GM21447 (cell line): ENCODE results near the gene NBAS.

Source experiments
- ATAC-seq: cut with Tn5 transposase; IDR thresholded peaks from one replicate; pipeline ENCODE4 v1.9.1; 2021; ENCODE audit not compliant: unreplicated experiment

Gene NBAS

GRCh38 chr2:15372019-15372418 is 189.1 kb downstream of the NBAS start:
- ATAC-seq, result no peak

DNA sequence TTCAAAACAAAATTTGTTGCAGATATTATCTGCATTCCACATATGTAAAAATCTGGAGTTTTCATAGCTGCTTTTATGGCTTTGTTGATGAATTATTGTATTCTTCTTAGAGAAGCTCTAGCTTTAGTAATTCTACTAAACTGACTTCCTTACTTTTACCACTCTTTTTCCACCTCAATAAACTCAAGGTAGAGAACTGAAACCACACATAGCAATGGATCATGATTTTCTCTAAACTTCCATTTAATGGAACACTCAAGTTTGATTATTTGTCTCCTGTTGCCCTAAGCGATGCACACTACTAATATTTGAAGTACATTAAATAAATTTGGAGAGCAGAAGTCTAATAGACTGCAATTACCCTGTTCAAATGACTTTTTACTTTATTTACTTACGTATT is 192.0 kb downstream of the NBAS start:
- ATAC-seq, result no peak

DNA sequence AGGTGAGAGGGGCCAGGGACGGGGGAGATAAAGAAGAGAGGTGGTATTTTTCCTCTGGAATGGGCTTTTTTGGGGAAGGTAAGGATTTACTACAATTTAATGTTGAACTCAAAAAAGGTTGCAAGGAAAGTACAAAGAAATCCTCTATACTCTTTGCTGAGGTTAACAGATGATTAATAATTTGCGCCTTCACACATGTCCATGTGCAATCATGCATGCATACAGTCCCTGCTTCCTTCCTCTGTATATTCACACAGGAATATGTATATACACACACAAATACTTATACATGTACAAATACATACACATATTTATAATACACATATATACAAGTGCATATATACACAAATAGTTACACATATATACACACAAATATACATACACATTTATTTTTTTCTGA is 193.4 kb downstream of the NBAS start:
- no peak for ATAC-seq

DNA sequence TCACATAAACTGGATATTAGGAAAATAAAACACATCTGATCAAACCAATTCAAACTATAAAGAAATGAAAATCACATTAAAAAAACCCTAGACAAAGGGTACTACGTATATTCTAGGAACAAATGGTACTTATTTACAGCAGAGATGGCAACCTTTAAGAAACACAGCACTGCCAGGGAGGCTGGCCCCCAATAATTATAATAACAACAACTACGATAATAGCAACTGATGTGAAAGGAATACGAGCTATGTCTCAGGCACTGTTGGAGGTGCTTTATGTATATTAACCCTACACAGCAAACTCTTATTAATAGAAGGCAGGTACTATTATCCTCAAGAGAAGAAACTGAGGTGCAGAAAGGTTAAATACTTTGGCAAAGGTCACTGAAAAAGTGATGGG is 193.9 kb downstream of the NBAS start:
- no peak for ATAC-seq

DNA sequence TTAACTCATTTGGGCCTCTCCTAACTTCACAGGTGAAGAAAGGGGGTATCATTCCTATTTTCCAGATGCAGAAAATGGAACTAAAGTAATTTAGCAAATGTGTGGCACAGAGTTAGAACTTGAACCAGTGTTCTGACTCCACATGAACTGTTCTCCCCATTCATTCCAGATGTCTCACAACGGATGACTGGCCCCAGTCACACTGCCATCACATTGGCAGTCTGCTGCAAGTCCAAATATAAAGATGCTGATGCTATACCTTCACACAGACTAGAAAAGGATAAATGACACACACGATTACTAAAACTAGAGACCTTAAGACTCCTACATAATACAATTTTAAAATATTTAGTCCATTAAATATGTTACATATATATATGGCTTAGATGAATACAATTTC is 195.7 kb downstream of the NBAS start:
- no peak for ATAC-seq

DNA sequence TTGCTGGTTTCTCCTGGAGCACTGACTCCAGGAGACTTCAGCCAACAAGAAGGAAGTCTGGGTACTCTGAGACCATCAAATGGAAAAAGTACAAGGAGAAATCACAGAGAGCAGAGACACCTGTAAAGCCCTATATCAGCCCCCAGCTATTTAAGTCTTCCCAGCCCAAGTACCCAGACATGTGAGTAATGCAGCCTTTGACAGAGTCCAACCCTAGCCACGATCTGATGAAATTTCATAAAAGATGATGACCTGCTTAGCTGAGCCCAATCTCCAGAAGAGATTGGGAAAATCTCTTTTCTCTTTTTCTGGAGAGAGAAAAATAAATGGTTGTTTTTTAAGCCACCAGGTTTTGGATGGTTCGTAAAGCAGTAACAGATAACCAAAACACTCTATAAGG is 196.6 kb downstream of the NBAS start:
- ATAC-seq, result no peak

GRCh38 chr2:15363734-15364133 is 197.4 kb downstream of the NBAS start:
- ATAC-seq, result no peak

DNA sequence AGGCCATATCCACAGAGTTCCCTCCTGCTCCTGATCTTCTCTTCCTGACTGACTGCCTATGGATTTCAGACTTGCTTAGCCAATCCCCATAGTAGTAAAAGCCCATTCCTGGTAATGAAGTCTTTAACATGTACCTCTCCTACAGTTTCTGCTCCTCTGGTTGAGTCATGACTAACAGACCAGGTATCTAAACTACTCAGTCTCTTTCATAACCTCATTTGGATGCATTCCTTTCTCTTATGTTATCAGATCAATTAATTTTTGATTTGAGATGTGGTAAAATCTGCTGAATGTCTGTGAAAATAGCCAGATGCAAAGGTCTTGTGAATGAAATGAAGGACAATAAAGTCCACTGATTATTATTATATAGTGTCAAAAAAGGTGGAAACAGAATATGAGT is 198.0 kb downstream of the NBAS start:
- no peak for ATAC-seq

- no peak for ATAC-seq
Measured at GRCh38 chr2:15359716-15360531, 201.2 kb downstream of the NBAS start.

DNA sequence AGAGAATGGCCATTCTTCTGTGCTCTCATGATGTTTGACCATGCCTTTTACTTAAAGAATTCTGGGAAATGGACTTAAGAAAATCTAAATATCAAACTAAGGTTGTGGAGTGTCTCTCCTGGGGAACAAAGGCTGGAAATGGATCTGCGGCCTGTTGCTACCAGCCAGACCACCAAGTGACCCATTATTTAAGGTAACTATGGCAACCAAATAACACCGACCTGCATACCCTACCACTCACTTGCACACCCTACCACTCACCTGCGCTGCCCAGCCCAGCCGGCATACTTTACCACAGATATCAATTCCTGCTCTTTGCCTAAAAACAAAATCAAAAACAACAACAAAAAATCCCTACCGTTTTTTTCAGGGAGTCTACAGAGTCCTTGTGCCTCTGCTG is 203.2 kb downstream of the NBAS start:
- no peak for ATAC-seq

DNA sequence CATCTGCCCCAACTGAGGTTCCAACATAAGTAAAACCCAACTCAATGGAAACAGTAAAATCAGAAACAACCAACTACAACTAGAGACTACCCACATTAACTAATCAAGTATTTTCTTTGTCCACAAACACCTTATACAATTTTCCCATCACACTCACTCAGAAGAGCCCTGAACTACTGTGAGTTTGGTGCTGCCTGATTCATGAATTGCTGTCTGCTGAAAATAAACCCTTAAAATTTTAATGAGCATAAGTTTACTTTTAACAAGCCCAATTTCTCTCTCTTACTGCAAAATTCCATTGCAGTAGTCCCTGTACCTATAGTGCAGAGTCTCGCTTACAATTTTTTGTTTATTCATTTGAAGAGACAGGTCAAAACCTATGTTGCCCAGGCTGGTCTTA is 203.9 kb downstream of the NBAS start:
- no peak for ATAC-seq

DNA sequence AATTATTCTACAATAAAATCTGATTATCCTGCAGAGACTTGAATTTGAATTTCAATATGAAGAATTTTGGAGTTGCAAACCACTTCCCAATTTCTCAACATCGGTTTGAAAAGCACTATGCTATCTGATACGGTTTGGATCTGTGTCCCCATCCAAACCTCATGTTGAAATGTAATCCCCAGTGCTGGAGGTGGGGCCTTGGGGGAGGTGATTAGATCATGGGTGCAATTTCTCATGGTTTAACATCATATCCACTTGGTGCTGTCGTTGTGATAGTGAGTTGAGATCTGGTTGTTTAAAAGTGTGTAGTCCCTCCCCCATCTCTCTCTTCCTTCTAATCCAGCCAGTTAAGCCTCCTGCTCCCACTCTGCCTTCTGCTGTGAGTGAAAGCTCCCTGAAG is 205.7 kb downstream of the NBAS start:
- no peak for ATAC-seq

GRCh38 chr2:15354596-15355366 is 206.4 kb downstream of the NBAS start:
- no peak for ATAC-seq

DNA sequence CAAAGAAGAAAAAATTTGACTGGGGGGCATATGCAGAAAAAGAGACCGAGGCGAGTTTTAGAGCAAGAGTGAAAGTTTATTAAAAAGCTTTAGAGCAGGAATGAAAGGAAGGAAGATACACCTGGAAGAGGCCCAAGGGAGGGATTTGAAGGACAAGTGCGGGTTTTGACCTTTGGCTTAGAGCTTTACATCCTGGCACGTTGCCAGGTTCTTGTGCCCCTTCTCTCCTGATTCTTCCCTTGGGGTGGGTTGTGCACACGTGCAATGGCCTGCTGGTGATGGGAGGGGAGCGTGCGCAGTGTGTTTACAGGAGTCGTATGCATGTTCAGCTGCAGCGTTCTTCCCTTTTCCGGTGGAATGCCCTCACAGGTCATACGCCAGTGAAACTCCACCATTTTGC is 208.8 kb downstream of the NBAS start:
- ATAC-seq, result no peak

GRCh38 chr2:15348636-15349035 is 212.5 kb downstream of the NBAS start:
- no peak for ATAC-seq

- ATAC-seq, result no peak
Measured at GRCh38 chr2:15348045-15348444, 213.1 kb downstream of the NBAS start.

DNA sequence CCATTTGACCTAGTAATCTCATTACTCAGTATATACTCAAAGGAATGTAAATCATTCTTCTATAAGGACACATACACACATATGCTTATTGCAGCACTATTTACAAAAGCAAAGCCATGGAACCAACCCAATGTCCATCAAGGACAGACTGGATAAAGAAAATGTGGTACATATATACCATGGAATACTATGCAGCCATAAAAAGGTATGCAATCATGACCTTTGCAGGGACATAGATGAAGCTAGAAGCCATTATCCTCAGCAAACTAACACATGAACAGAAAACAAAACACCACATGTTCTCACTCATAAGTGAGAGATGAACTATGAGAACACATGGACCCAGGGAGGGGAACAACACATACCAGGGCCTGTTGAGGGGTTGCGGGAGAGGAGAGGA is 214.5 kb downstream of the NBAS start:
- no peak for ATAC-seq

- no peak for ATAC-seq
Measured at GRCh38 chr2:15337996-15338666, 223.0 kb downstream of the NBAS start.

DNA sequence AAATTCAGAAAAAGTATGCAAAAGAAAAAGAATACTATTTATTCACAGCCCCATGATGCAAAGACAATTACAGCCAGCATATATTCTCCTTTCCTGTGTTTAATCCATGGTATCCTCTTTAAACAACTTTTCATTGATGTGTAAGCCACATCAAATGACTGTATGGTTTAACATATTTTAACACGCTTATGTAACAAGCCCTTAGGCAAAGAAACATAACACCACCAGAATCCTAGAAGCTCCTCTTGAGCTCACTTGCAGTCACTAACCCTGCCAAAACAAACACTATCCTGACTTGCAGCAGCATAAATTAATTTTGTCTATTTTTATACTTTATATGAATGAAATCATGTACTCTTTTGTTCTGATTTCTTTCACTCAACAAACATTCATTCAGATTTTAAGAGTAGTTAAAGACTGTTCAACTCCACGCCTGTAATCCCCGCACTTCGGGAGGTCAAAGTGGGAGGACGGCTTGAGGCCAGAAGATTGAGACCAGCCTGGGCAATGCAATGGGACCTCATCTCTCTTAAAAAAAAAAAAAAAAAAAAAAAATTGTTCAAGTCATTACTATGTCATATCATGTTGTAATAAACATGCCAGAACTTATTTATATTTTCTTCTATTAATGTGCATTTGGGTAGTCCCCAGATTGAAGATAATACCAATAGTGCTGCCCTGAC is 226.3 kb downstream of the NBAS start:
- no peak for ATAC-seq

DNA sequence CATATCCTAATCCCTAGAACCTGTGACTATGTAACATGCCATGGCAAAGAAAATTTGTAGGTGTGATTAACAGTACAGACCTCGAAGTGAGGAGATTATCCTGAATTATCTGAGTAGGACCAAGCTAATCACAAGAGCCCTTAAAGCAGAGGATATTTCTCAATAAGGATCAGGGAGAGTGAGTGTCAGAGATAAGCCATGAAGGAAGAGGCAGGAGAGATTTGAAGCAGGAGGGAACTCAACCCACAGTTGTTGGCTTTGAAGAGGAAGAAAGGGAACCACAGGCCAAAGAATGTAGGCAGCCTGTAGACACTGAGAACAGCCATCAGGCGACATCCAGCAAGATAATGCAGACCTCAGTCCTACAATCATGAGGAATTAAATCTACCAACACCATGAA is 229.3 kb downstream of the NBAS start:
- ATAC-seq, result no peak

- ATAC-seq, result no peak
Measured at GRCh38 chr2:15325296-15325695, 235.8 kb downstream of the NBAS start.
